ENCODE measurements around the gene OGFOD1.

The OGFOD1 gene

DNA sequence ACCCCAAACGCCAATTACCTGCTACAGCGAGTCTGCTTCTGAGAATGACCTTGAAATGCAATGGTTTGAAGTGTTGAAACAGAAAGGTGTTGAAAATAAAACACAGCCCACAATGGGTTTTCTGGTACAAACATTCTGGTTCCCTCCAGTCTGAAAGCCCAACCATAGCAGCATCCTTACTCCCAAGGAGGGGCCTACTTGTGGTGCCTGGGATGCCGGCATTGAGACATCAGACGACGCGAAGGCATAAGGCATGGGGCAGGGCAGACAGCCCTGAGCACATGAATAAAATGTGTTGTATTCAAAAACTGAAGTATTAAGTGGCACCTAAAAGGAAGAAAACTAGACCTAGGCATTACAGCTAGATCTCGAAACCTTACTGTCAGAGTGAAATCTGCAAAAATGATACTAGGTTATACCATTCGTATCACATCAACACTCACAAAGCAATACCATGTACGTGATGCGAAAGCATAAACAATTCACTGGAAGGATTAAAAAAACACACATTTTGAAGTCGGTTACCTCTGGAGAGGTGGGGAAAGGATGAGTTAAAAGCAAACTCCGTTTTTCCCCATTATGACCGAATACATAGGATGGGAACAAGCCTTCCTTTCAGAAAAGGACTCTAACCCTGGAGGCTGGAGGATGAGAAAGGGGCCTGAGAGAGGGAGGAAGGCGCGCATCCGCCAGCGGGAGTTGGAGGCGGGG lies 924 bp upstream of the OGFOD1 start:
- H3K4me3 ChIP-seq = peak overlapping the region; percentile 83
- no peaks in the 10 kb centered on the region for H3K9me3 ChIP-seq
- H3K36me3 ChIP-seq (replicated peaks) = peaks cover 44% of the 10 kb centered on the region
- DNase-seq (ENCODE audit: low spot score in 2 of 2) = peak in 1 of 2 experiments; percentile 41
- H3K27me3 ChIP-seq (ENCODE audit: low read depth) = no peaks in the 10 kb centered on the region
- in situ Hi-C loops (cut with MboI; ENCODE audit: low sequenced_read_pairs) = no loop called here
- peaks cover 27% of the 10 kb centered on the region for H3K4me1 ChIP-seq

DNA sequence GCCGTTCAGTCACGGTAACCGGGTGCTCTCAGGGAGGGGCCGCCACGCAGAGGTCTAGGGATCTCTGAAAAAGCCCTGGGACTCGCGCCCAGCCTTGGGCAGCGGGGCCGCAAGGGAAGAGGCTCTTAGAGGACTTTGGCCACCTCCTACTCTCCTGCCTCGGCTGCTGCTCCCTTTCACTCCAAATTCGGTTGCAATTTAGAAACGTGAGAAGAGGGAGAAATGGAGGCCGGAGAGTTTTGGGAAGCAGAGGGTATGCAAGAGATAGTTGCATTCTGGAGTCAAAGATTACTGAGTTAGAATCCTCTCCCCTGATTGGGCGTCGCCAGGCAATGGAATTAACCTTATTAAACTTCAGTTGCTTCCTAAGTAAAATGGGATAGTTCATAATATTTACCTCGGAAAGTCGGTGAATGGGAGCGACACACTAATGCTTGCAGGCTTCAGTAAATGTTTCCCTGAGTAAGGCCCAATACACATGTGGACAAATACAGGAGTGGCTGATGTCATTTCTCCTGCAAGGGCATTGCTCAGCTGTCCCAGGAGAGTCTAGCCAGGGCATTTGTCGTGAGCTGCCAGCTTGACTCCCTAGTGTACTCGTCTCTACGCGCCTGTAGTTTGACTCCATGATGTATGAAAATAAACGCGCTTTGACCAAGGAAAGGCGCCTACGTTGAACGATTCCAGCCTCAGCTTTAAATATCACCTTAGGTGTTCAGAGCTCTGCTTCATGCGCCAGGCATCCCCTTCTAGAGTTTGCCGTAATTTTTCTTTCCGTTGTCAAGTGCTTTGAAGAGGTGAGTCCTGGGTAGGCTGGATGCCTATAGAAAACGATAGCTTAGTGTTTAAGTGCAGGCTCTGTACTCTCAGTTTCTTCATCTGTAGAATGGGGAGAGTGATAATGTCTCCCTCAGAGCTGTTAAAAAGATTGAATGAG lies 667 bp downstream of the OGFOD1 start:
- Histone ChIP-seq H3K36me3 (replicated peaks) (peaks cover 44% of the 10 kb centered on the region), H3K4me1 (peaks cover 29% of the 10 kb centered on the region), H3K4me3 (peak overlapping the region; percentile 83), H3K27me3 (ENCODE audit: low read depth) (no peaks in the 10 kb centered on the region; the same call in 1 of the 2 replicates), H3K9me3 (no peaks in the 10 kb centered on the region; the same call in 1 of the 2 replicates)
- peak; percentile 12 to 45 for DNase-seq (ENCODE audit: low spot score in 2 of 2)
- in situ Hi-C loops (cut with MboI; ENCODE audit: low sequenced_read_pairs) = no loop called here

DNA sequence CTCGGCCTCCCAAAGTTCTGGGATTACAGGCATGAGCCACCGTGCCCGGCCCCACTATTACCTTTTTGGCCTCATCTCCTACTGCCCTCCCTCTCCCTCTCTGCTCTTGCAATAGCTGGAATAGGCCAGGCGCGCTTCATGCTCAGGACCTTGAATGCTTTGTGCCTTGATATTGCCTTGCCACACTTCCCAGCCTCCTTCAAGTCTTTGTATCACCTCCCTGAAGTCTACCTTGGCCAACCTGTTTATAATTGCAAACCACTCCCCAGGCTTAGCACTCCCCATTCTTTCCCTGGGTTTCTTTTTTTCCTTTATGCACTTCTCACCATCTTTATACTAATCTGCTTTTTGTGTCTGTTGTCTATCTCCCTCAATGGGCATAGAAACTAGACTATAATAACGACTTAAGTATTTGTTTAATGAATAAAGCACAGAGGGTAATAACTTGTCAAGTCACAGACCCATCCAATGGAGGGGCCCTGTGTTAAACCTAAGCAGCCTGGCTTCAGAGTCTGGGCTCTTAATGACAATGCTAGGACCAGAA lies 6.6 kb downstream of the OGFOD1 start:
- H3K27me3 ChIP-seq (ENCODE audit: low read depth) = no peaks in the 10 kb centered on the region; the same call in 1 of the 2 replicates
- H3K4me1 ChIP-seq = peaks cover 33% of the 10 kb centered on the region
- no peak overlapping the region for H3K4me3 ChIP-seq
- in situ Hi-C loops (cut with MboI; ENCODE audit: low sequenced_read_pairs) = no loop called here
- peaks cover 61% of the 10 kb centered on the region for H3K36me3 ChIP-seq (replicated peaks)
- no peaks in the 10 kb centered on the region; the same call in 1 of the 2 replicates for H3K9me3 ChIP-seq
- DNase-seq (ENCODE audit: low spot score in 2 of 2) = peak; percentile 84 to 99

DNA sequence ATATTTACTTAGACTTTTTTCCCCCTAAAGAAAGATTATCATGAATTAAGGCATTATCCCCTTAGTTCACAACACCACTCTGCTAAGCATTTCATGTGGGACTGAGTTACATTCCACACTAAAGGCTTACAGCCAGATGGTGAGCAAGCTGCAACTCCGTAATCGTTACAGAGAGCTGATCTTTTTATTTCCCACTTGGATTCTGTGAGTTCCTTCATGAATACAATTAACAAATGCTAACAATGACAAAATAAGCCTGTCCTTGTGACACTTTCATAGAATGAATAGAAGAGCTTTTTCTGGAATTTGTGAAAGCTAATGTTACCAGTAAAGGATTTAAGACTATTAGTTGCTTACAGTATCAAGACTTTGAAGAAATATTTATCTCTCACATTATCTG lies 8.7 kb downstream of the OGFOD1 start:
- Histone ChIP-seq H3K36me3 (replicated peaks) (peaks cover 57% of the 10 kb centered on the region), H3K27me3 (ENCODE audit: low read depth) (no peaks in the 10 kb centered on the region; the same call in 1 of the 2 replicates)
- in situ Hi-C loops (cut with MboI; ENCODE audit: low sequenced_read_pairs) = no loop called here

DNA sequence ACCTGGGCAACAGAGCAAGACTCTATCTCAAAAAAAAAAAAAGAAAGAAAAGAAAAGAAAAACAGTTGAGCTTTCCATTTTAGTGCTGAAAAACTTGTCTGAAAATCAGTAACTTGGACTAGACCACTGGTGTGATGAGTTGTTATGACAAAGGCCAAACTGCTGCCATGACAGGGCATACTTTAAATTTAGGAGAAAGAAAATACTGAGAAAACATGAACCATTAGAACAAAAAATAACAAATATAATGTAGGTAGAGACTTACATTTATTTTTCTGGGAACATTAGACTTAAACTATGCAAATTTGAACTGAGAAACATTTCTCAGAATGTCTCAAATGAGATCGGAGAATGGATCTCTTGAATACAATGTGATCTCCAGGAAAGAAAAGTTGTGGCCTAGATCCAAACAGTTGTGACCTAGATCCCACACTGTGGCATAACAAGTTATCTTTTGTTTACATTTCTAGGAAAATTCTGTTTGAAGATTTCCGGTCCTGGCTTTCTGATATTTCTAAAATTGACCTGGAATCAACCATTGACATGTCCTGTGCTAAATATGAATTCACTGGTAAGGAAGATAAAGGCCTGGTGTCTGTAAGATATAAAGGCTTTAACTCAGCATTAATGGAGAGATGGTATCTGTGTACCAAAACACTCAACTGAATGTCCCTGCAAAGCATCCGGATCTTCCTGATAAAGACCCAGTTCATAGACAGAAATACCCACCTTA lies 10.9 kb downstream of the OGFOD1 start:
- Histone ChIP-seq H3K27me3 (ENCODE audit: low read depth) (no peaks in the 10 kb centered on the region), H3K36me3 (replicated peaks) (peaks cover 58% of the 10 kb centered on the region), H3K9me3 (no peaks in the 10 kb centered on the region; the same call in 1 of the 2 replicates), H3K4me3 (no peak overlapping the region), H3K4me1 (peaks cover 31% of the 10 kb centered on the region)
- in situ Hi-C loops (cut with MboI; ENCODE audit: low sequenced_read_pairs) = no loop called here
- DNase-seq (ENCODE audit: low spot score in 2 of 2) = no peak

More for the DNA sequence above, 8.7 kb downstream of the OGFOD1 start:
- peak; percentile 60 to 94 for DNase-seq (ENCODE audit: low spot score in 2 of 2)
- no peaks in the 10 kb centered on the region; the same call in 1 of the 2 replicates for H3K9me3 ChIP-seq
- no peak overlapping the region for H3K4me3 ChIP-seq
- peaks cover 33% of the 10 kb centered on the region for H3K4me1 ChIP-seq

DNA sequence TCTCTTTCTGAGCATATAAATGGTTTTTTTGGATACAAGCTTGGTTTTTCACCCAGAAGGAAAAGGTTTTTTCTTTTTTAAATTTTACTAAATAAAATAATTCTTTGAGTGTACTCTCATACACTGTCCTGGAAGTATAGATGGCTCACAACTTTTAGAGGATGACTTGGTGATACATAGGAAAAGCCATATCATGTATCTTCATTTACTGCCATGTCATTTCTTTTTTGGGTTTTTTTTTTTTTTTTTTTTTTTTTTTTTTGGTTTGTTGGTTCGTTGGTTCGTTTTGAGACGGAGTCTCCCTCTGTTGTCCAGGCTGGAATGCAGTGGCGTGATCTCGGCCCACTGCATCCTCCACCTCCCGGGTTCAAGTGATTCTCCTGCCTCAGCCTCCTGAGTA lies 11.8 kb downstream of the OGFOD1 start:
- H3K4me1 ChIP-seq = peaks cover 25% of the 10 kb centered on the region
- H3K36me3 ChIP-seq (replicated peaks) = peaks cover 64% of the 10 kb centered on the region
- H3K9me3 ChIP-seq = no peaks in the 10 kb centered on the region
- DNase-seq (ENCODE audit: low spot score in 2 of 2) = no peak
- H3K27me3 ChIP-seq (ENCODE audit: low read depth) = no peaks in the 10 kb centered on the region
- in situ Hi-C loops (cut with MboI; ENCODE audit: low sequenced_read_pairs) = no loop called here
- H3K4me3 ChIP-seq = no peak overlapping the region

DNA sequence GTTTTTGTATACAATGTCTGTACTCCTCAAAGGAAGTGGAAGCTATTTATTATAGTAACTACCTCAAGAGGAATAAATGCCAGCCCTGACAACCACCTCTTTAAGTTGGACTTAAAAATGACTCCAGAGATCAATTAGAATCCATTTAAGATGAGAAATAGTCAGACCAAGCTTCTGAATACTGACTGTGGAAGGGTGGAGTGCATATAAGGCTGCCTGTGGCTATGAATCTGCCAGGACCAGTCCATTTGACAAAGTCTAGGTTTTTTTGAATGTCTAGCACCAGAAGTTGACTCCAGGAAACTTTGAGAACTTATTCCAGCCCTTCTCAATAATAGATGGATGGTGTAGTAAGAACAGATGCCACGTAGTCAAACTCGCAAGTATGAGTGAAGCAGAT lies 15.0 kb downstream of the OGFOD1 start:
- H3K4me3 ChIP-seq = no peak overlapping the region
- in situ Hi-C loops (cut with MboI; ENCODE audit: low sequenced_read_pairs) = no loop called here
- H3K4me1 ChIP-seq = no peaks in the 10 kb centered on the region
- H3K9me3 ChIP-seq = no peaks in the 10 kb centered on the region
- H3K27me3 ChIP-seq (ENCODE audit: low read depth) = no peaks in the 10 kb centered on the region
- DNase-seq (ENCODE audit: low spot score in 2 of 2) = no peak
- peaks cover 82% of the 10 kb centered on the region for H3K36me3 ChIP-seq (replicated peaks)

DNA sequence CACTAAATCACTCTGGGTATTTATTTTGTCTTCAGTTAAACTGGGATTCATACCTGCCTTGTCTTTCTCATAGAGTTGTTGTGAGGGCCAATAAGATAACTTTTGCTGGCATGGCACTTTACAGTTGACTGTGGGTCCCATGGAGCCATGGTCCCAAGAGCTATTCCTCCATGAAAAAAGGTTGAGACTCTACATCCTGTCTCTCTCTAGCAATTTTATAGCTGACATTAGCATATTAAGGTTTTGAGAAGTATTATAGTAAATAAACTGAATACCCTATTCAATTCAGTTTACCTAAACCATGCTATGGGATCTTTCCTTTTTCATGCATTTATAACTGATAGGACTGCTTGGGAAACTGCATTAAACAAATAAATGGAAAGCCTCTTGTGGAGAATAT lies 17.4 kb downstream of the OGFOD1 start:
- Histone ChIP-seq H3K9me3 (no peaks in the 10 kb centered on the region), H3K36me3 (replicated peaks) (peaks cover 89% of the 10 kb centered on the region), H3K4me3 (no peak overlapping the region), H3K4me1 (no peaks in the 10 kb centered on the region), H3K27me3 (ENCODE audit: low read depth) (no peaks in the 10 kb centered on the region)
- no peak for DNase-seq (ENCODE audit: low spot score in 2 of 2)
- in situ Hi-C loops (cut with MboI; ENCODE audit: low sequenced_read_pairs) = no loop called here

DNA sequence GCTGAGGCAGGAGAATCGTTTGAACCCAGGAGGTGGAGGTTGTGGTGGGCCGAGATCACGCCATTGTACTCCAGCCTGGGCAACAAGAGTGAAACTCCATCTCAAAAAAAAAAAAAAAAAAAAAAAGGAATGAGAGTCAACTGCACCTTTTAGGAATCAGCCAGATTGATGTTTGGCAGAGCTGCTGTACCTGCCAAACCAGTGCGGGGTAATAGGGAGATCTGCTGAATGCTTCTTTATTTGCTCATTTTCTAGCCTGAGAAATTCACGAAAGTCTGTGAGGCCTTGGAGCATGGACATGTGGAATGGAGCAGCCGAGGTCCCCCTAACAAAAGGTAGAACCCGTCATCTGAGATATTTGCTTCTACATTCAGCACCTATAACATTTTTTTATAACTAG lies 18.4 kb downstream of the OGFOD1 start:
- Histone ChIP-seq H3K9me3 (no peaks in the 10 kb centered on the region), H3K4me1 (no peaks in the 10 kb centered on the region), H3K36me3 (replicated peaks) (peaks cover 81% of the 10 kb centered on the region), H3K27me3 (ENCODE audit: low read depth) (no peaks in the 10 kb centered on the region), H3K4me3 (no peak overlapping the region)
- in situ Hi-C loops (cut with MboI; ENCODE audit: low sequenced_read_pairs) = no loop called here
- DNase-seq (ENCODE audit: low spot score in 2 of 2) = no peak

DNA sequence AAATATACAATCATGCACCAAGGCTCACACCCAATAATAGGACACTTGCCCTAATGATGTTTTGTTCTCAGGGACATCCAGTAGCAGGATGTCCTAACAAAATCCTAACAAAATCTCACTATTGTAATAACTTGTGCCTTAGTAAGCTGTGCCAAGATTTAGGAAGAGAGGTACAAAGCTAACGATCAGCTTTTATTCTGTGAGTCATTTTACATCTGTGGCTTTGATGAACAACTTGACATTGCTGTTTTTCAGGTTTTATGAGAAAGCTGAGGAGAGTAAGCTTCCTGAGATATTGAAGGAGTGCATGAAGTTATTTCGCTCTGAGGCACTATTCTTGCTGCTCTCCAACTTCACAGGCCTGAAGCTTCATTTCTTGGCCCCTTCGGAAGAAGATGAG lies 18.9 kb downstream of the OGFOD1 start:
- Histone ChIP-seq H3K4me3 (no peak overlapping the region), H3K36me3 (replicated peaks) (peaks cover 82% of the 10 kb centered on the region)
- in situ Hi-C loops (cut with MboI; ENCODE audit: low sequenced_read_pairs) = no loop called here

DNA sequence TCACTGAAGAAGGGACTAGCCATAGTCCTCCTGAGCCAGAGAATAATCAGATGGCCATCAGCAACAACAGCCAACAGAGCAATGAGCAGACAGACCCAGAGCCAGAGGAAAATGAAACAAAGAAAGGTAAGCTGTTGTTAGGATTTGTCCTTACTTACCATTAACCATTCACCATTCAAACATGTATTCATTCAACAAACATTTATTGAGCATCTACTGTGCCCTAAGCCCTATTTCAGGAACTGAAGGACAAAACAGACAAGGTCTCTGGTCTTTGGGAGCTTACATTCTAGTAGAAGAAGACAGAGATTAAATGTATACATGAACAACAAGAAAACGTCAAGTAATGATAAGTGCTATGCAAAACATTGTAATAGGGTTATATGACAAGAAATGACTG lies 19.3 kb downstream of the OGFOD1 start:
- no peak overlapping the region for H3K4me3 ChIP-seq
- peaks cover 82% of the 10 kb centered on the region for H3K36me3 ChIP-seq (replicated peaks)
- no peaks in the 10 kb centered on the region for H3K9me3 ChIP-seq
- DNase-seq (ENCODE audit: low spot score in 2 of 2) = no peak
- H3K27me3 ChIP-seq (ENCODE audit: low read depth) = no peaks in the 10 kb centered on the region
- no peaks in the 10 kb centered on the region for H3K4me1 ChIP-seq
- in situ Hi-C loops (cut with MboI; ENCODE audit: low sequenced_read_pairs) = no loop called here

More for the DNA sequence above, 18.9 kb downstream of the OGFOD1 start:
- Histone ChIP-seq H3K4me1 (no peaks in the 10 kb centered on the region), H3K27me3 (ENCODE audit: low read depth) (no peaks in the 10 kb centered on the region), H3K9me3 (no peaks in the 10 kb centered on the region)
- no peak for DNase-seq (ENCODE audit: low spot score in 2 of 2)

DNA sequence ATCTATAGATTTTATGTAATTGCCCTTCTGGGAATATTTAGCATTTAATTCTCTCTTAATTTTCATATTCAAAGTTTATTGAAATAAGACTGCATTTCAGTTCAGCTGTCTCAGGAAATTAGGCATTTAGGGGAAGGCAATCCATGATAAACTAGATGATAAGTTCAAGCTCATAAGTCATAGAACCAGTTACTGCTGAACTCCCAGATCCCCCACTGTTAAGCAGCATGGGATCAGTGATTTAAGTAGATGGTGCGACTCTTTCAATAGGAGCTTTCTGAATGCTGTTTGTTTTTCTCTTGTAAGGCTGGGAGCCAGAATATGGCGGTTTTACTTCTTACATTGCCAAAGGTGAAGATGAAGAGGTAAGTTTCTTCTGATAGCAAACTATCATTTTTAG lies 23.8 kb downstream of the OGFOD1 start:
- Histone ChIP-seq H3K36me3 (replicated peaks) (peaks cover 75% of the 10 kb centered on the region), H3K27me3 (ENCODE audit: low read depth) (no peaks in the 10 kb centered on the region), H3K4me1 (peaks cover 8% of the 10 kb centered on the region), H3K4me3 (no peak overlapping the region), H3K9me3 (no peaks in the 10 kb centered on the region)
- in situ Hi-C loops (cut with MboI; ENCODE audit: low sequenced_read_pairs) = no loop called here
- no peak for DNase-seq (ENCODE audit: low spot score in 2 of 2)

DNA sequence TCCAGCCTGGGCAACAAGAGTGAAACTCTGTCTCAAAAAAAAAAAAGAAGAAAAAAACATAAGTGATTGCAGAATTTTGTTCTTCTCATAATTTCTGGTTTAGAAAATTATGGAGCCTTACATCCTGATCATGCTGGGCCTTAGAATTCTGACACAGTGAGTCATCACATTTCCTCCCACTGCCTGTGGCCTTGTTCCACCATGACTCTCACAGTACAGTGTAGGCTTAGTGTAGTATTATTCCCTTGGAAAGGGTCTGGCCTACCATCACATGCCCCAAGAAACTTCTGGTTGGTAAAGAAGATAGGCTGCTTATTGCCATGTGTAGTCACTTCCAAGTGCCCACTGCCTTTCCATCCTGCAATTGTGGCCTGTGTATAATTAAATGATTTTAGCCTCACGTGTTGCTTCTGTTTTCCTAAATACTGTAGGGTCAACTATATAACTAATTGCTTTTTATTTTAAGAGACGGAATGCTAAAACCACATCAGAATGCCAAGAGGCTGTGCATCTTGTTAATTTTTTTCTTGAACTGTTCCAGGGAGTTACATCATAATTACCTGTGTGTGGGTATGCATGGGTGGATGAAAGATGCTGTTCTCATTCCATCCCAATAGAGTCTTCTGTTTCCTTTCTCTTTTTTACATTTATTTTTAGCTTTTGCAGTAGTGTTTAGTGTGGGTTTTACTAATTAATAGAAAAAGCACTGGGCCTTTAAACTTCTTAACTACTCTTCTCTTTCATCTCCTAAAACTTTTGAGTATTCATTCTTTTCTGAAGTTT lies 25.9 kb downstream of the OGFOD1 start:
- Histone ChIP-seq H3K4me1 (peaks cover 24% of the 10 kb centered on the region), H3K36me3 (replicated peaks) (peaks cover 56% of the 10 kb centered on the region), H3K4me3 (no peak overlapping the region), H3K9me3 (no peaks in the 10 kb centered on the region), H3K27me3 (ENCODE audit: low read depth) (no peaks in the 10 kb centered on the region)
- DNase-seq (ENCODE audit: low spot score in 2 of 2) = no peak
- in situ Hi-C loops (cut with MboI; ENCODE audit: low sequenced_read_pairs) = no loop called here
